ENCODE results near the gene TRAF3IP1. TPM values are rescaled to one million over a fixed set of nuclear protein-coding genes. Genes with fewer than 3 reads are reported as not detected.

The TRAF3IP1 gene
- total and polyA plus RNA-seq, 2 donors (not counting 1 experiment from before 2014, with no cell fraction given) = 3.9 to 9.2 TPM

DNA sequence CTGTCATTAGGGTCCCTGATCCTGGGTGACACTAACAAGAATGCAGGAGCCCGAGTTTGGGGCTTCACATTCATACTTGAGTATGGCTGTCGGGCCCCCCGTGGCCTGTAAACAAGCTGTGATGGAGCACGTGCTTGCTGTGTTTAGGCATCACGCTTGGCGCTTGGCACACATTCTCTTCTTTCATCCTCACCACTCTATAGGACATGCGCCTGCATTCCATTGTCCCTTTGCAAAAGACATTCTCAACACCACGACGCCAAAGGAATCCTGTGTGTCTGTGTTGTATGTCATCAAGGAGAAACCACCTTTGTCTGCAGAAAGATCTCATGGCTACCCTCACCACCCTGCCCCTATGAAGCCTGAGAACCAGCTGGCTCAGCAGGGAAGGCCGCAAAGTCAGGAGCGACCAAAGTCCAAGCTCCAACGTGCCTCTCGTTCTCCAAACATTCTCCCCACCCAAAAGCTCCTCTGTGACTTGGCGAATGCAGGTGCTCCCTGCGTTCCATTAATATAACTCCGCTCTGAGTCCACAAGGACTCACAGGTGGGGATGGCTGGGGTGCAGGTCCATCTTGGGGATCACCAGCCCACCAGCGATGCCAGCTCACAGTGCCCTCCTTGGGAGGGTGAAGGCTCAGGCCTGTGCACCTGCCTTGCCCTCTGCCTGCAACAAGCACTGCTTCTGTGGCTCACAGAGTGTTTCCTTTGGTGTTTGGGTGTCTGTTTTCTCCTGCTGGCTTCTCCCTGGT is 25.8 kb upstream of the TRAF3IP1 start:
- peaks cover 10% of the 10 kb centered on the region for H3K27me3 ChIP-seq (ENCODE audit: control insufficient read depth, insufficient read depth, low read length)
- no peaks in the 10 kb centered on the region for H3K9me3 ChIP-seq (ENCODE audit: control insufficient read depth, insufficient read depth, low read depth, low read length)
- no peaks in the 10 kb centered on the region for H3K79me2 ChIP-seq (ENCODE audit: control insufficient read depth, insufficient read depth, low read length)
- no peak overlapping the region for H2AFZ ChIP-seq (ENCODE audit: low read length)
- TF ChIP-seq, protein P1, sequence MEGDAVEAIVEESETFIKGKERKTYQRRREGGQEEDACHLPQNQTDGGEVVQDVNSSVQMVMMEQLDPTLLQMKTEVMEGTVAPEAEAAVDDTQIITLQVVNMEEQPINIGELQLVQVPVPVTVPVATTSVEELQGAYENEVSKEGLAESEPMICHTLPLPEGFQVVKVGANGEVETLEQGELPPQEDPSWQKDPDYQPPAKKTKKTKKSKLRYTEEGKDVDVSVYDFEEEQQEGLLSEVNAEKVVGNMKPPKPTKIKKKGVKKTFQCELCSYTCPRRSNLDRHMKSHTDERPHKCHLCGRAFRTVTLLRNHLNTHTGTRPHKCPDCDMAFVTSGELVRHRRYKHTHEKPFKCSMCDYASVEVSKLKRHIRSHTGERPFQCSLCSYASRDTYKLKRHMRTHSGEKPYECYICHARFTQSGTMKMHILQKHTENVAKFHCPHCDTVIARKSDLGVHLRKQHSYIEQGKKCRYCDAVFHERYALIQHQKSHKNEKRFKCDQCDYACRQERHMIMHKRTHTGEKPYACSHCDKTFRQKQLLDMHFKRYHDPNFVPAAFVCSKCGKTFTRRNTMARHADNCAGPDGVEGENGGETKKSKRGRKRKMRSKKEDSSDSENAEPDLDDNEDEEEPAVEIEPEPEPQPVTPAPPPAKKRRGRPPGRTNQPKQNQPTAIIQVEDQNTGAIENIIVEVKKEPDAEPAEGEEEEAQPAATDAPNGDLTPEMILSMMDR (conservative IDR thresholded peaks at IDR 0.05 in 1 of 2, IDR thresholded peaks at IDR 0.05 in 1 of 2; ENCODE audit: low read depth in 1 of 2, low read length in 2 of 2) = no peak
- TF ChIP-seq EZH2 (IDR thresholded peaks at IDR 0.05; ENCODE audit: low read length, missing control alignments) = no peak
- H3K4me3 ChIP-seq (replicated peaks in 1 of 4; ENCODE audit: control extremely low read depth in 1 of 4, insufficient read depth in 1 of 4, low read depth in 3 of 4, low read length in 4 of 4) = no peak overlapping the region
- no peaks in the 10 kb centered on the region for H3K4me1 ChIP-seq (ENCODE audit: control insufficient read depth, extremely low read depth, insufficient read depth, low read length)
- DNase-seq (ENCODE audit: low read depth in 2 of 2) = no peak
- H3K4me2 ChIP-seq (ENCODE audit: extremely low read depth, insufficient read depth, low read length) = no peak overlapping the region
- H3K36me3 ChIP-seq (ENCODE audit: control insufficient read depth, insufficient read depth, low read length) = no peaks in the 10 kb centered on the region
- H3K27ac ChIP-seq (ENCODE audit: insufficient read depth, low read length) = no peak overlapping the region
- no peaks in the 10 kb centered on the region for H4K20me1 ChIP-seq (ENCODE audit: control insufficient read depth, extremely low read depth, insufficient read depth, low read length)
- no peak overlapping the region for H3K9ac ChIP-seq (ENCODE audit: insufficient read depth, low read length)

DNA sequence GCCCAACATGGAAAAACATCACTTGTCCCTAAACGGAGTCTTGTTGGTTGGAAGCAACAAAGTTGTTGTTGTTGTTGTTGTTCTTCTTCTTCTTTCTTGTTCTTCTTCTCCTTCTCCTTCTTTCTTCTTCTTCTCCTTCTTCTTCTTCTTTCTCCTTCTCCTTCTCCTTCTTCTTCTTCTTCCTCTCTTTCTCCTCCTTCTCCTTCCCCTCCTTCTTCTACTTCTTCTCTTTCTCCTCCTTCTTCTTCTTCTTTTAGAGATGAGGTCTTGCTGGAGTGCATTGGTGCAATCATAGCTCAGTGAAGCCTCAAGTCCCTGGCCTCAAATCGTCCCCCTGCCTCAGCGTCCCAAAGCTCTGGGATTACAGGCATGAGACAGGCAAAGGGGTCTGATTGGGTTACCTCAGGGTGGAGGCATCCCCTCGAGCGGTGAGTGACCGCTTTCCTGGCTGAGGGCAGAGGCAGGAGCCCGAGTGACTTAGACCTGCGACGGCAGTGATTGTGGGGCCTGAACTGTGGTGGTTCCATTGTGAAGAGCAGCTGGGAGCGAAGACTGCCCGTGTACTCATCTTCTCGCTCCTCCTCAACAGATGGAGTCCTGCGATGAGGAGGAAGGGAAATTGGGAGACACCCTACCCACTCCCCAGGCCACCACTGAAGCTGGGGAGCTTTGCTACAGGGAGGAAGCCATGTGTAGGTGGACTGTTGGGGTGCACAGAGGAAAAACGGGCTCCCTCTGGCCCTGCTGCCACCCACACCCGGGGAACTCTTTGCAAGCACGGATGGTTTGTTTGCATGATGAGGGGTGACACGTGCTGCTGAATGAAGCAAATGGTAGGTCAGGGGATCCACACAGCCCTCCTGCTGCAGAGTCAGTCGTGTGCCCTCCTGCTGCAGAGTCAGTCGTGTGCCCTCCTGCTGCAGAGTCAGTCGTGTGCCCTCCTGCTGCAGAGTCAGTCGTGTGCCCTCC is 24.9 kb upstream of the TRAF3IP1 start:
- Histone ChIP-seq H2AFZ (ENCODE audit: low read length) (no peak overlapping the region), H3K4me2 (ENCODE audit: extremely low read depth, insufficient read depth, low read length) (no peak overlapping the region), H3K36me3 (ENCODE audit: control insufficient read depth, insufficient read depth, low read length) (no peaks in the 10 kb centered on the region), H3K9me3 (ENCODE audit: control insufficient read depth, insufficient read depth, low read depth, low read length) (no peaks in the 10 kb centered on the region), H3K27ac (ENCODE audit: insufficient read depth, low read length) (no peak overlapping the region), H3K27me3 (ENCODE audit: control insufficient read depth, insufficient read depth, low read length) (peaks cover 15% of the 10 kb centered on the region), H4K20me1 (ENCODE audit: control insufficient read depth, extremely low read depth, insufficient read depth, low read length) (no peaks in the 10 kb centered on the region), H3K4me1 (ENCODE audit: control insufficient read depth, extremely low read depth, insufficient read depth, low read length) (no peaks in the 10 kb centered on the region), H3K4me3 (replicated peaks in 1 of 4; ENCODE audit: control extremely low read depth in 1 of 4, insufficient read depth in 1 of 4, low read depth in 3 of 4, low read length in 4 of 4) (no peak overlapping the region), H3K9ac (ENCODE audit: insufficient read depth, low read length) (no peak overlapping the region), H3K79me2 (ENCODE audit: control insufficient read depth, insufficient read depth, low read length) (no peaks in the 10 kb centered on the region)
- DNase-seq (ENCODE audit: low read depth in 2 of 2) = no peak
- no peak for TF ChIP-seq EZH2 (IDR thresholded peaks at IDR 0.05; ENCODE audit: low read length, missing control alignments)

DNA sequence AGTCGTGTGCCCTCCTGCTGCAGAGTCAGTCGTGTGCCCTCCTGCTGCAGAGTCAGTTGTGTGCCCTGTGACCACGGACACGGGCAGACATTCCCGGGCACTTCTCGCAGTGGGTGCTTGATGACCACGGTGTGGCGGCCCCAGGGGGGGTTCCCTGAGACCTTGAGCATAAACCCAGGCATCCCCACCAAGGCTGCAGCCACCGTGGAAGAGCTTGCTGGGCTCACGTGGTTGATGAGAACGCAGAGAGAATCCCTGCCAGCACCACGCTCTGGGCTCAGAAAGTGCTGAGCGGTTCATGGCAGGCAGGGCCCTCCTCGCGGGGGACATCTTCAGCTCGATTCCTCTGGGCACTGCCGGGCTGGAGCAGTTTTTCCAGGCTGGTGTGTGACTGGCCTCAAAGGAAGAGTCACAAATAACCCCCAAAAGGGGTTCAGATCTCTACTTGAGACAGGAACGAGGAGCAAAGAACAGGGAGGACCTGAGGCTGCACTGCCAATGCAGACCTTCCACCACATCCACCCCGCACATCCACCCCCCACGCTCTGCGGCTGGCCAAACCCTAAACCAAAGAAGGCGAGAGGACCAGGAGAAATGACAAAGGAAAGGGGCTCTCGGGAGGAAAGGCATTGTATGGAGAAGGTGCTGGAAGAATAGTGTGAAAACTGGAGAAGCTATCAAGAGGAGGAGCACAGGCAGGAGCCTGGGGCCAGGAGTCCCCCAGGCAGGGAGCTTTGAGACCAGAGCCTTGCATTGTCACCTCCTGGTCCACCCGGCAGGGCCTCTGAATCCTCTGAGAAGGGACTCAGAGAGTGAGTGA is 23.5 kb upstream of the TRAF3IP1 start:
- DNase-seq (ENCODE audit: low read depth in 2 of 2) = no peak
- H3K9ac ChIP-seq (ENCODE audit: insufficient read depth, low read length) = no peak overlapping the region
- H2AFZ ChIP-seq (ENCODE audit: low read length) = no peak overlapping the region
- H3K27ac ChIP-seq (ENCODE audit: insufficient read depth, low read length) = no peak overlapping the region
- no peaks in the 10 kb centered on the region for H3K79me2 ChIP-seq (ENCODE audit: control insufficient read depth, insufficient read depth, low read length)
- TF ChIP-seq EZH2 (IDR thresholded peaks at IDR 0.05; ENCODE audit: low read length, missing control alignments) = no peak
- TF ChIP-seq, protein P1 (conservative IDR thresholded peaks at IDR 0.05 in 1 of 2, IDR thresholded peaks at IDR 0.05 in 1 of 2; ENCODE audit: low read depth in 1 of 2, low read length in 2 of 2) = no peak
- no peaks in the 10 kb centered on the region for H4K20me1 ChIP-seq (ENCODE audit: control insufficient read depth, extremely low read depth, insufficient read depth, low read length)
- no peaks in the 10 kb centered on the region for H3K4me1 ChIP-seq (ENCODE audit: control insufficient read depth, extremely low read depth, insufficient read depth, low read length)
- H3K27me3 ChIP-seq (ENCODE audit: control insufficient read depth, insufficient read depth, low read length) = peaks cover 17% of the 10 kb centered on the region
- H3K9me3 ChIP-seq (ENCODE audit: control insufficient read depth, insufficient read depth, low read depth, low read length) = no peaks in the 10 kb centered on the region
- H3K4me3 ChIP-seq (replicated peaks in 1 of 4; ENCODE audit: control extremely low read depth in 1 of 4, insufficient read depth in 1 of 4, low read depth in 3 of 4, low read length in 4 of 4) = no peak overlapping the region
- H3K4me2 ChIP-seq (ENCODE audit: extremely low read depth, insufficient read depth, low read length) = no peak overlapping the region
- H3K36me3 ChIP-seq (ENCODE audit: control insufficient read depth, insufficient read depth, low read length) = no peaks in the 10 kb centered on the region
